ENCODE results near the gene DNAJC21. TPM values are rescaled to one million over a fixed set of nuclear protein-coding genes. Genes with fewer than 3 reads are reported as not detected.
A peak's percentile ranks its signal among the peaks of the same experiment; 100 is the strongest.

DNAJC21 gene
- total RNA-seq (18.7 and 49.4 TPM in 2 replicates), polyA plus RNA-seq (37.8 and 40.5 TPM in 2 replicates)

- Histone ChIP-seq H3K27me3 (no peaks in the 10 kb centered on the region), H3K27ac (peak within 1 kb of the TSS; percentile 95)
- TF ChIP-seq CTCF (IDR thresholded peaks at IDR 0.05; ENCODE audit: low read depth, low read length): no peak
These were observed at the start of gene DNAJC21 for GRCh38 chr5:34929134-34929719. TSS of gene DNAJC21 (plus strand) at chr5:34929559. CDS start at chr5:34929820, 261 bp downstream.

GRCh38 chr5:34881246-34881645, 48.1 kb upstream of the DNAJC21 start:
- no peaks in the 10 kb centered on the region for H3K36me3 ChIP-seq
- H3K4me3 ChIP-seq: no peak overlapping the region
- H3K27me3 ChIP-seq: no peaks in the 10 kb centered on the region
- H3K27ac ChIP-seq: no peak overlapping the region
- H3K4me1 ChIP-seq (ENCODE audit: low read depth): no peaks in the 10 kb centered on the region
- no peaks in the 10 kb centered on the region for H3K9me3 ChIP-seq (ENCODE audit: low read depth)
- DNase-seq (ENCODE audit: low read depth in 1 of 2, low spot score in 1 of 2): no peak
- TF ChIP-seq CTCF (IDR thresholded peaks at IDR 0.05; ENCODE audit: low read depth, low read length): no peak

More at GRCh38 chr5:34929134-34929719, at the start of gene DNAJC21:
- Histone ChIP-seq H3K36me3 (peaks cover 24% of the 10 kb centered on the region), H3K9me3 (ENCODE audit: low read depth) (no peaks in the 10 kb centered on the region), H3K4me3 (peak within 1 kb of the TSS; percentile 88), H3K4me1 (ENCODE audit: low read depth) (peaks cover 8% of the 10 kb centered on the region)
- peak; percentile 98 to 99 for DNase-seq (ENCODE audit: low read depth in 1 of 2, low spot score in 1 of 2)

- Histone ChIP-seq H3K27me3 (no peaks in the 10 kb centered on the region), H3K27ac (no peak overlapping the region), H3K9me3 (ENCODE audit: low read depth) (no peaks in the 10 kb centered on the region), H3K36me3 (no peaks in the 10 kb centered on the region), H3K4me3 (no peak overlapping the region), H3K4me1 (ENCODE audit: low read depth) (no peaks in the 10 kb centered on the region)
- no peak for DNase-seq (ENCODE audit: low read depth in 1 of 2, low spot score in 1 of 2)
- no peak for TF ChIP-seq CTCF (IDR thresholded peaks at IDR 0.05; ENCODE audit: low read depth, low read length)
These were observed 42.8 kb upstream of the DNAJC21 start for GRCh38 chr5:34886392-34887119.

- TF ChIP-seq CTCF (IDR thresholded peaks at IDR 0.05; ENCODE audit: low read depth, low read length): no peak
- H3K4me3 ChIP-seq: no peak overlapping the region
- no peaks in the 10 kb centered on the region for H3K27me3 ChIP-seq
These were observed 40.0 kb upstream of the DNAJC21 start for GRCh38 chr5:34889394-34889793.

GRCh38 chr5:34891981-34892380, 37.4 kb upstream of the DNAJC21 start:
- no peaks in the 10 kb centered on the region for H3K27me3 ChIP-seq
- no peaks in the 10 kb centered on the region for H3K9me3 ChIP-seq (ENCODE audit: low read depth)
- H3K36me3 ChIP-seq: no peaks in the 10 kb centered on the region
- H3K27ac ChIP-seq: no peak overlapping the region
- TF ChIP-seq CTCF (IDR thresholded peaks at IDR 0.05; ENCODE audit: low read depth, low read length): no peak
- DNase-seq (ENCODE audit: low read depth in 1 of 2, low spot score in 1 of 2): peak in 1 of 2 donors; percentile 88
- H3K4me3 ChIP-seq: no peak overlapping the region
- no peaks in the 10 kb centered on the region for H3K4me1 ChIP-seq (ENCODE audit: low read depth)

More at GRCh38 chr5:34889394-34889793, 40.0 kb upstream of the DNAJC21 start:
- Histone ChIP-seq H3K27ac (no peak overlapping the region), H3K36me3 (no peaks in the 10 kb centered on the region), H3K4me1 (ENCODE audit: low read depth) (no peaks in the 10 kb centered on the region), H3K9me3 (ENCODE audit: low read depth) (no peaks in the 10 kb centered on the region)
- DNase-seq (ENCODE audit: low read depth in 1 of 2, low spot score in 1 of 2): no peak
